GM19035 (cell line): ENCODE results near the gene GNAQ.

Source experiments
- ATAC-seq: cut with Tn5 transposase; IDR thresholded peaks from one replicate; pipeline ENCODE4 v1.9.1; 2021; ENCODE audit not compliant: unreplicated experiment

GNAQ gene

GRCh38 chr9:78003730-78004129, 27.9 kb downstream of the GNAQ start:
- no peak for ATAC-seq

GRCh38 chr9:78001946-78002731, 29.5 kb downstream of the GNAQ start:
- no peak for ATAC-seq

- no peak for ATAC-seq
Observed at GRCh38 chr9:78000221-78000620, 31.4 kb downstream of the GNAQ start.

GRCh38 chr9:77999231-77999631, 32.4 kb downstream of the GNAQ start:
- ATAC-seq = no peak

GRCh38 chr9:77997611-77998284, 33.9 kb downstream of the GNAQ start:
- no peak for ATAC-seq

- no peak for ATAC-seq
Observed at GRCh38 chr9:77996696-77997095, 34.9 kb downstream of the GNAQ start.

GRCh38 chr9:77991191-77991590, 40.4 kb downstream of the GNAQ start:
- ATAC-seq = no peak

- no peak for ATAC-seq
Observed at GRCh38 chr9:77989909-77990308, 41.7 kb downstream of the GNAQ start.

- no peak for ATAC-seq
Observed at GRCh38 chr9:77989458-77989857, 42.2 kb downstream of the GNAQ start.

GRCh38 chr9:77988630-77989029, 43.0 kb downstream of the GNAQ start:
- ATAC-seq = no peak

- ATAC-seq = no peak
Observed at GRCh38 chr9:77987880-77988525, 43.6 kb downstream of the GNAQ start.

GRCh38 chr9:77987081-77987656, 44.4 kb downstream of the GNAQ start:
- no peak for ATAC-seq

GRCh38 chr9:77985996-77986395, 45.6 kb downstream of the GNAQ start:
- ATAC-seq = no peak

- ATAC-seq = no peak
Observed at GRCh38 chr9:77983320-77983662, 48.3 kb downstream of the GNAQ start.

GRCh38 chr9:77982581-77983319, 48.9 kb downstream of the GNAQ start:
- no peak for ATAC-seq

- no peak for ATAC-seq
Observed at GRCh38 chr9:77981907-77982306, 49.7 kb downstream of the GNAQ start.

- no peak for ATAC-seq
Observed at GRCh38 chr9:77981332-77981731, 50.3 kb downstream of the GNAQ start.

- no peak for ATAC-seq
Observed at GRCh38 chr9:77980622-77981021, 51.0 kb downstream of the GNAQ start.

GRCh38 chr9:77978086-77978781, 53.4 kb downstream of the GNAQ start:
- ATAC-seq = no peak

GRCh38 chr9:77977210-77977611, 54.4 kb downstream of the GNAQ start:
- no peak for ATAC-seq

GRCh38 chr9:77975806-77976205, 55.8 kb downstream of the GNAQ start:
- ATAC-seq = no peak
